ENCODE measurements around the gene SLIT3.

Gene SLIT3

DNA sequence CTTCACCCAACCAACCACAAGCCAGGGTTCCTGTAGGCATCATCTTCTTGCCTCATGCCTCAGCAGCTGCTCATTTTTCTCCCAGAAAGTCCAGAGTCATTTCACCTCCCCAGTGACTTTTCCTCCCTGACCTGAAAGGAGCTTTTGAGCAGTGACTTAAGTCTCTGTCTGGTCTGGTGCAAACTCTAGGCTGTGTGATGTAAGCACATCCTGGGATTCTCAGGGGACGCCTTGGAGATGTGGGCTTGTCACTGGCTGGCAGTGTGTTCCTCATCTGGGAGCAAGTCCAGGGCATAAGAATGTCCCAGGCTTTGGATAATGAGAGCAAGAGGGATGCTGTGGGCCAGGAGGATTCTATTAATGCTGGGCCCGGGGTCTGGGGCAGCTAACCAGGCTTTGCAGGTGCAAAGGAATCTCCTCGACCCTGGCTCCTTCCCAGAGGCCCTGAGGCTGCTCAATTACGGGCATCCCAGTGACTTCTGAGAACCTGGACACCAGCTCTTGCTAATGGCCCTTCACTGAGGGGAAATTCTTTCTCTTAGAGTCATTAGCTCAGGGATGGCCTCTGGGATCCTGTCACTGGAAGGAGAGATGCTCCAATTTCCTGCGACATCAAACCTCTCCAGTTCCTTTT, 510.8 kb downstream of the SLIT3 start:
- peak; percentile 59 to 64 for DNase-seq

DNA sequence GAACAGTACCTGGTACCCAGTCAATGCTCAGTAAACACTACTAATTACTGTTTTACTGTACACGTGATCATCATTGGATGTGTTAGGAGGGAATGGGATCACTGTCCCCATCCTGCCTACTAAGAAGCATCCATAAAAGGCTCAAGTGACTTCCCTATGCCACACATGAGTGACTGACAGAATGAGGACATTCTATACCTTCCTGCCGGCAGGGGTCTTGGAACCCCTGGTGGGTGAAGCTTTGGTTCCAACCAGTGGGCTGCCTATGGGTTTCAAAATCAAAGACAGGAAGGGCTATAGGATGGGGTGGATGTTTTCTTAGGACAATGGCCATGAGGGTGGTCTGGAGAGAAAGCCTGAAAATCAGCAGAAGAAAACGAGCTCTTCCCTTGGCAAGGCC, 512.2 kb downstream of the SLIT3 start:
- DNase-seq: no peak

- DNase-seq: no peak
Measured at GRCh38 chr5:168788107-168788506, 512.8 kb downstream of the SLIT3 start.

GRCh38 chr5:168786147-168786546, 514.8 kb downstream of the SLIT3 start:
- no peak for DNase-seq

- DNase-seq: peak in 1 of 2 donors; percentile 24
Measured at GRCh38 chr5:168784454-168784853, 516.5 kb downstream of the SLIT3 start.

GRCh38 chr5:168781941-168782571, 518.9 kb downstream of the SLIT3 start:
- DNase-seq: no peak

DNA sequence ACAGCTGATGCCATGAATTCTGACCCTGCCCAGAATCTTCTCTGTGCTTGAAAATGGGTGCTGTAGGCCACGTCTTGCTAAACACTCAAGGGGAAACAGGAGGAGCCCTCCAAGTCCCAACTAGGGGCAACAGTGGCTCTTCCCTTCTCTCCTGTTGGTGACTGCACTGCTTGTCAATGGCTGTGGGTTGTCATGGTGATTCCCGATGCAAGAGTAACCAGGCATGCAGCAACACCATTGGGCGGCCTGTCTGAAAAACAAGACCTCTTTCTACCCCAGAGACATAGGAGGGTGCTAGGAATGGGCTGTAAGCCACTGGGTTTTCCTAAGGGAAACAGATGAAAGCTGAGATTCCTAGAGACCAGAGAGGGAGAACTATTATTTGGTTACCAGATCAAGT, 520.1 kb downstream of the SLIT3 start:
- no peak for DNase-seq

DNA sequence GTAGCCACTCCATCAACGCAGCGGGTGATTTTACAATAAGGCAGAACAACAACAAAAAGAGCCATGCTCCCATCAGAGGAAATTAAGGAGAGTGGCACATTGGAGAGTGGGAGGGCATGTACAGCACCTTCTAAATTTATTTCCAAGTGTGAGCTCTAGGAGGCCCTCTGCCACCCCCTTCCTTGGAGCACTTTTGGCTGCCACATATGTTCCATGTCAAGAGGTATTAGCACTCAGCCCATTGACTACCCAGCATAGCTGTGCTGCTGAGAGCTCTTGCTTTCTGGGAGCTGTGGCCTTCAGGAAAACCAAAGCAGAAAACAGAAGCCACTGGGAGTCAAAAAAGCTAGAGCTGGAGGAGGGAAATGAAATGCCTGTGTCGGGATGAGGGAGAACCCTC, 521.6 kb downstream of the SLIT3 start:
- no peak for DNase-seq

- no peak for DNase-seq
Measured at GRCh38 chr5:168778536-168778935, 522.4 kb downstream of the SLIT3 start.

- DNase-seq: no peak
Measured at GRCh38 chr5:168777651-168778050, 523.3 kb downstream of the SLIT3 start.

DNA sequence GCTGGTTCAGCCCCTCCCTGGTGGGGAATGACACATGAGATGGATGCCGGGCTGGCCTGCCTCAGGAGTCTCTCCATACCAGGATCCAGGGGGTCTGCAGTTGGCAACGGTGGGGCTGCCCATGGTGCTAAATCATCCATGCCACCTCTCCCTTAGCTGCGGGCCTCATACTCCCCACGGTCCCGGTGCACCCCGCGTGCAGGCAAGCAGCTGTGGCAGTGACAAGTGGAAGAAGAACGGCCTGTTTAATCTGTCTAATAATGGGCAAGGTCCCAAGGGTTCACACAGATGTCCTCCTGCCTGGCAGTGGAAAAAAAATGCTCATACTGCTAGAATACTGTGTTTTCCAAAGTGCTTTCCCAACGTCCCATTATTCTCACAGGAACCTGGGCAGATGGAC, 524.9 kb downstream of the SLIT3 start:
- DNase-seq: no peak

DNA sequence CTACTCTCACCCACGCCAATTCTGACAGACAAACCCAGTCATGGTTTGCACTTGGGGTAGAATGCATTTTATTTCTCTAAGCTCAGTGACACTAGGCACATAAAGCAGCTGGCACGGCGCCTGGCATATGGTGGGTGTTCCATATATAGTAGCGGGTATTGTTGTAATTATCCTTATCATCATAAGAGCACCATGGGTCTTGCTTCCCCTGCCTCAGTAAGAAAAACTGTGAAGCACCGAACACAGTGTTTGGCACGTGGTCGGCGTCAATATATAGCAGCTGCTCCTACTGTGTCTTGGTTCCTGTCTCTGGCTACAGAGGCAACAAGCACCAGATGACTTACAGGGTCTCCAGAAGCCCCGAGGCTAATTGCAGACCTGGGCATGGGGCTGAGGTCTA, 527.7 kb downstream of the SLIT3 start:
- no peak for DNase-seq

- DNase-seq: no peak
Measured at GRCh38 chr5:168772316-168772961, 528.5 kb downstream of the SLIT3 start.

DNA sequence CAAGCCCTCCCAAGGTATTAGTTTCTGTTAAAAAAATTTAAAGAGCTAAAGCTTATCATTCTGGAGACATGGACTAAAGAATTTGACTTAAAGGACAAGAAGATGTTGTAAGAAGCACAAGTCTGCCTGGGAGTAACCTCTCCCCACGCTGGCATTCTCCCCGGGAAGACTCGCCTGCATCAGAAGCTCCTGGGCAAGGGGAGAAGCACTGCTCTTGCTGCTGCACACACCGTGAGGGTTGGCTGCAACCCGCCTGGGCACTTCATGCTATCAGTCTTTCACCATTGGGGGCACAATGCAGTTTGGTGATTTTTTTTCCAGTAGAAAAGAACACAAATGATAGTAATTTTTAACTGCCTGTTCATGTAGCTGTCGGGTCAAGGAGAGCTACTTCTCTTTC, 529.3 kb downstream of the SLIT3 start:
- no peak for DNase-seq

GRCh38 chr5:168770996-168771395, 529.9 kb downstream of the SLIT3 start:
- DNase-seq: no peak

DNA sequence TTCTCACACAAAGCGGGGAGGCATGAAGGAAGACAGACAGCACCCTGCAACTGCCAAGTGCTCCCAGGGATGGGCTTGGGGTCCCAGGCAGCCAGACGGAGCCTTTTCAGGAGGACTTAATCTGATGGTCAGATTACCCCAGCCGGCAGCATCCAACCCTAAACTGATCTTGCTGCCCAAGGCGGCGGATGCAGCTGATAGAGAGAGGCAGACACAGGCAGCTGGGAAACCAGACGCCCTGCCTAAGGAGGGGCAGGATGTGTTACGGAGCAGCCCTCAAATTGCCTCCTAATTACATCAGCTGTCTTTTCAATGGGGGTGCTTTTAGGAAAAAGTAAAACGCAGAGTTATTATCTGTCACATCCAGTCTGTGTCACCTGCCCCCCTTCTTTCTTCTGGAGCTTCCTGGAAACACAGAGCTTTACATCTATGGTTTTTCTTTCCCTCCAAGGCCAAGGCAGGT, 530.9 kb downstream of the SLIT3 start:
- no peak for DNase-seq

DNA sequence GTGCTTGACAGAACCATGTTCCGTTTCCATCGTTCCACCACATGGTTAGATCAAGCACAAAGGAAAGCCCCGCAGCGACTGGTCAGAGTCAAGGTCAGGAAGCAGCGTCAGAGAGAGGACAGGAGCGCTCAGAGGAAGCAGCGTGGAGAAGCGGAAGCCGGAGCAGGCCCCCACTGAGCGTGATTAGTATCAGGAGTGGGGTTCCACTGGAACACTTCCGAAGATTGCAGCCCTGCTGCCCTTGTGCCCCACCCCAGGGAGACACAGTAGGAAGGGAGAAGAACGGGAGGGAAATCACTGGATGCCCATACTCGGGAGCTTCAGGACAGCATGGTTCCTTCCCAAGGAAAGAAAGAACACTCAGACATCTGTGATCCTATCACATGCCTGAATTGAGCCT, 532.8 kb downstream of the SLIT3 start:
- DNase-seq: no peak

DNA sequence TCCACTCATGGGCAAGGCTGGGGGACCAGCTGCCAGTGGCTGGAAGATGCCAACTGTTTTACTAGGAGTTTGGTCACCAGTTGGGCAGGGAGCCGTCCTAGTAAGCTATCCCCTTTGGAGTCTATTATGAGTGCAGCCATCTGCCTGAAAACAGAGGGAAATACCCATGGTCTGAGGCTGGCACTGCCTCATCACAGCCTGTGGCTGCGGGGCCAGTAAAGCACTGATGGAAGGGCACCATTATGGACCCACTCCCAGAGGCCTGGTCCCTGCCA, 534.6 kb downstream of the SLIT3 start:
- DNase-seq: no peak

- DNase-seq: no peak
Measured at GRCh38 chr5:168765551-168766425, 535.2 kb downstream of the SLIT3 start.

- no peak for DNase-seq
Measured at GRCh38 chr5:168765086-168765550, 535.8 kb downstream of the SLIT3 start.

- no peak for DNase-seq
Measured at GRCh38 chr5:168756453-168757391, 544.2 kb downstream of the SLIT3 start.

DNA sequence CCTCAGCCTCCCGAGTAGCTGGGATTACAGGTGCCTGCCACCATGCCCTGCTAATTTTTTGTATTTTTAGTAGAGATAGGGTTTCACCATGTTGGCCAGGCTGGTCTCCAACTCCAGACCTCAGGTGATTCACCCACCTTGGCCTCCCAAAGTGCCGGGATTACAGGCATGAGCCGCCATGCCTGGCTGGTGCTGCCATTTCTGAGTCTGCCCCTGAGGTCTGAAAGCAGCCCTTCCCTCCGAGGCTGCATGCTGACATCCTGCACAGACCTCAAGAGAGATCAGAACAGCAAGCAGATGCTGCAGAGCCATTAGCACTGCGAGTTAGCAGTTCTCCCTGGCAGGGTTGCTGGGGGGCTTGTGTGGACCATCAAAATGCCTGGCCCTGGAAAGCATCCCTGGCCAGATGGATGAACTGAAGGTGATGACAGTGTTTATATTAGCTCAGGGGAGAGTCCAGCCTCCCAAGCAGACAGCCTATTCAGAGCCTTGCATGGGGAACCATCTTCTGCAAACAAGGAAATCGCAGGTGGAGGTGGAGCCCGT, 545.3 kb downstream of the SLIT3 start:
- DNase-seq: no peak
